Subcutaneous adipose tissue (tissue), 4 donors: Measurements from ENCODE around the gene PID1. TPM values are rescaled to one million over a fixed set of nuclear protein-coding genes. Genes with fewer than 3 reads are reported as not detected.

Experiments used
- CTCF ChIP-seq: fragments of 450-650 bp; IDR thresholded peaks from one replicate; pipeline ENCODE4 v1.5.1; 2016; ENCODE audit warnings: low read depth, mild to moderate bottlenecking, control low read depth, antibody characterized with exemption, moderate library complexity
- total RNA-seq, 4 donors: library from RNA; depleted of rRNA; stranded (reverse); fragments of >200 nt; gene quantifications; one replicate each; pipeline ENCODE4 v1.1.0, GENCODE V29; 2016

PID1 gene
- total RNA-seq, 4 donors from 2014 or later = 25.8 to 59.9 (median 58.4) TPM

- no peak for TF ChIP-seq CTCF
Observed at GRCh38 chr2:229249536-229249935, 21.6 kb downstream of the PID1 start.

- no peak for TF ChIP-seq CTCF
Observed at GRCh38 chr2:229246334-229246733, 24.8 kb downstream of the PID1 start.

GRCh38 chr2:229244975-229245374 lies 26.1 kb downstream of the PID1 start:
- no peak for TF ChIP-seq CTCF

- no peak for TF ChIP-seq CTCF
Observed at GRCh38 chr2:229243890-229244560, 27.1 kb downstream of the PID1 start.

GRCh38 chr2:229240984-229241491 lies 30.0 kb downstream of the PID1 start:
- no peak for TF ChIP-seq CTCF

- no peak for TF ChIP-seq CTCF
Observed at GRCh38 chr2:229239021-229239420, 32.1 kb downstream of the PID1 start.

- no peak for TF ChIP-seq CTCF
Observed at GRCh38 chr2:229237270-229237669, 33.8 kb downstream of the PID1 start.
